Aorta (tissue), 5 donors: ENCODE data around the gene EN1. TPM values are rescaled to one million over a fixed set of nuclear protein-coding genes. Genes with fewer than 3 reads are reported as not detected.

ENCODE experiments used
- ATAC-seq: fragments of 200-7000 bp; cut with Tn5 transposase; one replicate; pipeline ENCODE4 v1.9.1; 2022; ENCODE audit warnings: moderate library complexity; ENCODE audit not compliant: low FRiP score
- DNase-seq, 2 donors: peaks; one replicate each; pipeline ENCODE4 v3.0.0-alpha.2; 2020
- H3K27ac ChIP-seq, 2 donors: one replicate each; pipeline ENCODE4 v1.5.1; 2013; ENCODE audit warnings: low read length in 2 of 2, mild to moderate bottlenecking in 2 of 2, moderate library complexity in 2 of 2, control low read depth in 1 of 2, inconsistent platforms in 1 of 2, low read depth in 1 of 2
- H3K27me3 ChIP-seq, 2 donors: one replicate each; pipeline ENCODE4 v1.6.1; 2013; ENCODE audit warnings: control low read depth in 1 of 2, low read length in 1 of 2, mild to moderate bottlenecking in 1 of 2, moderate library complexity in 1 of 2; ENCODE audit not compliant: insufficient read depth in 2 of 2, control insufficient read depth in 1 of 2
- H3K36me3 ChIP-seq, 2 donors: one replicate each; pipeline ENCODE4 v1.6.1; 2013; ENCODE audit warnings: control low read depth in 1 of 2, low read length in 1 of 2, mild to moderate bottlenecking in 1 of 2; ENCODE audit not compliant: insufficient read depth in 2 of 2, control insufficient read depth in 1 of 2
- H3K4me1 ChIP-seq, 2 donors: one replicate each; pipeline ENCODE4 v1.6.1; 2013; ENCODE audit warnings: low read length in 2 of 2, control low read depth in 1 of 2, mild to moderate bottlenecking in 1 of 2, moderate library complexity in 1 of 2; ENCODE audit not compliant: insufficient read depth in 2 of 2, control insufficient read depth in 1 of 2
- H3K4me3 ChIP-seq, 2 donors: one replicate each; pipeline ENCODE4 v1.5.1; 2013; ENCODE audit warnings: low read length in 2 of 2, control low read depth in 1 of 2, mild to moderate bottlenecking in 1 of 2
- H3K9me3 ChIP-seq: one replicate; pipeline ENCODE4 v1.6.1; 2013; ENCODE audit warnings: mild to moderate bottlenecking, low read length; ENCODE audit not compliant: control insufficient read depth
- WGBS, 2 donors: extraction: QIAGEN DNeasy Blood & Tissue Kit; methylation state at CpG; one replicate each; pipeline ENCODE4 v1.1.7; 2013; 5-methylcytosine and 5-hydroxymethylcytosine counted together
- intact Hi-C, 2 donors: fragments of 100-400 bp; cut with DNase I; formaldehyde crosslinking; loops; one replicate each; pipeline versions ENCODE4 v1.14.2 to v1.15.0; 2022
- polyA plus RNA-seq, 2 donors: library from polyadenylated mRNA; stranded (reverse); fragments of 200-250 nt; gene quantifications; one replicate each; pipeline ENCODE4 v1.2.3, GENCODE V29; 2013
- total RNA-seq, 2 donors: library from RNA; stranded (reverse); fragmentation: NEBNext Ultra II Directional; extraction: Animal tissue kit (Norgen Biotek cat#: 25700); gene quantifications; one replicate each; pipeline ENCODE4 v1.2.1, GENCODE V29; 2021
- donor health status: healthy with polysubstance abuse.
- donor health status: Bipolar disorder and iron deficiency.
- donor health status: DM: no; HTN: no; CAD: no.
- donor health status: DM: no; HTN: no; CAD: no.
- donor health status: DM: yes; HTN: yes; CAD: no.

EN1 gene
- total and polyA plus RNA-seq, 4 donors, result not detected

DNA sequence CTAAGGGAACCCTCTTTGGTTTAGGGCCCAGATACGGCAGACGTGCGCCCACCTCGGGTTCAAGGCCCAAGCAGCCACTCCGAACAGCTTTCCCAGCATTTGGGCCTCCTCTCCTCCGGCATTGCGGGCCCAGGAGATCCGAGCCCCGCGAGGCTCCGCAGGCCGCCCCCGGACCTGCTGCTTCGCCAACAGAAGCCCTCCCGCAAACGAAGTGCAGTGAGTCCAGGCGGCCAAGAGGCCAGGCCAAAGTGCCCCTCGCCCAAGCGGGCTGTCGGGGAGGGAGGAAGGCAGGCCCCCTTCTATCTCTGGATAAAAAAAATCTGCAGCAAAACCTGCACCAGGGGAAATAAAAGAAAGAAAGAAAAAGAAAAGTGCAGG lies 6.0 kb downstream of the EN1 start:
- no peaks in the 10 kb centered on the region for H3K4me1 ChIP-seq
- H3K36me3 ChIP-seq, result no peaks in the 10 kb centered on the region
- ATAC-seq, result no peak
- no peak overlapping the region for H3K4me3 ChIP-seq
- DNase-seq, result no peak
- no peaks in the 10 kb centered on the region for H3K27me3 ChIP-seq
- no peaks in the 10 kb centered on the region for H3K9me3 ChIP-seq
- intact Hi-C loops, result no loop called here
- H3K27ac ChIP-seq, result no peak overlapping the region
- 50 to 53% methylated on average over 20 of the region's 20 CpGs for WGBS, 2 donors

- no peak for DNase-seq
- H3K27ac ChIP-seq, result no peak overlapping the region
- H3K4me1 ChIP-seq, result no peaks in the 10 kb centered on the region
- H3K36me3 ChIP-seq, result no peaks in the 10 kb centered on the region
- intact Hi-C loops, result no loop called here
- no peak for ATAC-seq
- no peak overlapping the region for H3K4me3 ChIP-seq
- 57 to 66% methylated on average over 6 of the region's 6 CpGs for WGBS, 2 donors
- H3K9me3 ChIP-seq, result no peaks in the 10 kb centered on the region
- H3K27me3 ChIP-seq, result no peaks in the 10 kb centered on the region
These were observed 8.6 kb downstream of the EN1 start for GRCh38 chr2:118838741-118839455.

- Histone ChIP-seq H3K4me3 (no peak overlapping the region), H3K4me1 (no peaks in the 10 kb centered on the region), H3K27ac (no peak overlapping the region), H3K27me3 (no peaks in the 10 kb centered on the region), H3K36me3 (no peaks in the 10 kb centered on the region), H3K9me3 (no peaks in the 10 kb centered on the region)
- ATAC-seq, result no peak
- DNase-seq, result no peak
- WGBS, 2 donors, result 23 to 25% methylated on average over 2 of the region's 2 CpGs
- intact Hi-C loops, result no loop called here
These were observed 9.8 kb downstream of the EN1 start for GRCh38 chr2:118837621-118838020.

- Histone ChIP-seq H3K27me3 (no peaks in the 10 kb centered on the region), H3K36me3 (no peaks in the 10 kb centered on the region), H3K4me3 (no peak overlapping the region), H3K4me1 (no peaks in the 10 kb centered on the region), H3K27ac (no peak overlapping the region), H3K9me3 (no peaks in the 10 kb centered on the region)
- WGBS, 2 donors, result 21 to 22% methylated on average over 9 of the region's 9 CpGs
- DNase-seq (no peak), ATAC-seq (no peak)
- intact Hi-C loops, result no loop called here
These were observed 10.4 kb downstream of the EN1 start for GRCh38 chr2:118837067-118837466.

GRCh38 chr2:118836411-118836930 lies 11.0 kb downstream of the EN1 start:
- Histone ChIP-seq H3K4me3 (no peak overlapping the region), H3K4me1 (no peaks in the 10 kb centered on the region), H3K27ac (no peak overlapping the region), H3K27me3 (no peaks in the 10 kb centered on the region), H3K9me3 (no peaks in the 10 kb centered on the region), H3K36me3 (no peaks in the 10 kb centered on the region)
- intact Hi-C loops, result no loop called here
- no peak for DNase-seq
- ATAC-seq, result no peak
- WGBS, 2 donors, result 10 to 13% methylated on average over 8 of the region's 8 CpGs

DNA sequence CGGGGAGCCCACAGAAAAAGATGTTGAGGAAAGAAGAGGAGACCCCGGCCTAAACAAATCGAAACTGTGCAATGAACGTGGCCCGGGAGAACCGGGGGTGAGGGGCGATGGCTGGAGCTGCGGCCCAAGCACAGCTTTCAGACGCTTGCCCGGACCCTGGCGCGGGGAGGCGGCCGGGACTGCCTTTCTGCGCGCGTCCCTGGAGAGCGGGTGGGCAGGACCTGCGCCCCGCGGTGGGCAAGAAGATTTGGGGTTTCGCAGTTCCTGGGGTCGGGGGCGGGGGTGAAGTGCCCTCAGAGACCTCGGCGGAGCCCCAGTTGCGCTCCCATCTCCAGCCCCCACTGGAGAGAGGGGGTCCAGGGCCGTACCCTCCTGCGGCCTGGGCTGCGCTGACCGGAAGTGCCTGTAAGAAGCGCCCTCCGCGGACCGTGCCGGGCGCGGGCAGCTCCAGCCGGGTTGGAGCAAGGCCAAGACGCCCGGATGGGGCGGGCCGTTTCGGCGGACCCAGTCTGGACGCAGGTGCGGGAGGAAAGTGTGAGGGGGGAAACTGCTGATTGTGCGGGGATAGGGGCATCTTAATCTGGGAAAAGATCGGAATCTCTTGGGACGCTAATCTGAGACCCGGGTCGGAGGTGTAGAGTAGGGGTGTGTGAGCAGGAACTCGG lies 11.6 kb downstream of the EN1 start:
- no peaks in the 10 kb centered on the region for H3K4me1 ChIP-seq
- H3K4me3 ChIP-seq, result peak overlapping the region in 1 of 2 donors; percentile 38
- WGBS, 2 donors, result 1% methylated on average over 48 to 53 of the region's 53 CpGs
- intact Hi-C loops, result no loop called here
- no peaks in the 10 kb centered on the region for H3K27me3 ChIP-seq
- DNase-seq, result no peak
- no peaks in the 10 kb centered on the region for H3K9me3 ChIP-seq
- H3K27ac ChIP-seq, result no peak overlapping the region
- ATAC-seq, result no peak
- no peaks in the 10 kb centered on the region for H3K36me3 ChIP-seq

- H3K4me1 ChIP-seq, result no peaks in the 10 kb centered on the region
- no peaks in the 10 kb centered on the region for H3K36me3 ChIP-seq
- H3K4me3 ChIP-seq, result peak overlapping the region in 1 of 2 donors; percentile 38
- DNase-seq (no peak), ATAC-seq (peak; percentile 33)
- no peaks in the 10 kb centered on the region for H3K9me3 ChIP-seq
- no peaks in the 10 kb centered on the region for H3K27me3 ChIP-seq
- intact Hi-C loops, result no loop called here
- no peak overlapping the region for H3K27ac ChIP-seq
- WGBS, 2 donors, result 1 to 2% methylated on average over 54 to 61 of the region's 61 CpGs
These were observed 12.3 kb downstream of the EN1 start for GRCh38 chr2:118834901-118835745.

GRCh38 chr2:118834440-118834810 lies 13.0 kb downstream of the EN1 start:
- no peak for DNase-seq
- Histone ChIP-seq H3K36me3 (no peaks in the 10 kb centered on the region), H3K27me3 (no peaks in the 10 kb centered on the region), H3K9me3 (no peaks in the 10 kb centered on the region), H3K4me3 (no peak overlapping the region), H3K27ac (no peak overlapping the region), H3K4me1 (no peaks in the 10 kb centered on the region)
- ATAC-seq, result no peak
- 8 to 10% methylated on average over 18 of the region's 18 CpGs for WGBS, 2 donors
- intact Hi-C loops, result no loop called here
